GM12878 (cell line): ENCODE measurements around the gene AGAP4.
"Not testable (repeated sequence)": the region's sequence is repeated elsewhere in the genome, so short reads cannot be mapped to it uniquely, and the experiment has no call there.

Experiments used
- CTCF ChIP-seq, 3 experiments: IDR thresholded peaks in 2 of 3; conservative IDR thresholded peaks in 1 of 3; 2 replicates each; pipeline ENCODE4 v1.5.1; 2011; ENCODE audit warnings: low read depth in 3 of 3, low read length in 3 of 3, mild to moderate bottlenecking in 3 of 3, control low read depth in 2 of 3, moderate library complexity in 2 of 3, inconsistent platforms in 1 of 3, mixed read lengths in 1 of 3; ENCODE audit not compliant: control insufficient read depth in 2 of 3, insufficient read depth in 1 of 3; ENCODE audit errors: extremely low read depth in 1 of 3
- EP300 ChIP-seq, 2 experiments: fragments of 150-350 bp in 1 of 2; IDR thresholded peaks; 2 replicates each; pipeline ENCODE4 v1.6.1; 2011 to 2012; ENCODE audit warnings: low read depth in 2 of 2, low read length in 2 of 2, borderline replicate concordance in 1 of 2, improper control_type of control experiment in 1 of 2, inconsistent platforms in 1 of 2; ENCODE audit not compliant: control insufficient read depth in 1 of 2
- MYC ChIP-seq: IDR thresholded peaks from 2 replicates; pipeline ENCODE4 v1.6.1; 2011; ENCODE audit warnings: mild to moderate bottlenecking, low read length, moderate library complexity, inconsistent platforms; ENCODE audit not compliant: insufficient read depth, insufficient replicate concordance, insufficient read length, severe bottlenecking
- POLR2A ChIP-seq: IDR thresholded peaks from 2 replicates; pipeline ENCODE4 v1.6.1; 2011; ENCODE audit warnings: low read depth, mild to moderate bottlenecking, low read length
- RAD51 ChIP-seq: fragments of 450-650 bp; IDR thresholded peaks from 2 replicates; pipeline ENCODE4 v1.6.1; 2016; ENCODE audit warnings: moderate library complexity, mild to moderate bottlenecking, inconsistent platforms
- REST ChIP-seq: IDR thresholded peaks from 2 replicates; pipeline ENCODE4 v1.6.1; 2012; ENCODE audit warnings: mild to moderate bottlenecking, low read depth, low read length
- TAF1 ChIP-seq: IDR thresholded peaks from 2 replicates; pipeline ENCODE4 v1.6.1; 2011; ENCODE audit warnings: mild to moderate bottlenecking, low read depth, low read length, borderline replicate concordance
- TCF7 ChIP-seq: IDR thresholded peaks from 2 replicates; pipeline ENCODE4 v1.6.1; 2014; ENCODE audit warnings: antibody characterized with exemption, borderline replicate concordance
- YY1 ChIP-seq: IDR thresholded peaks from 2 replicates; pipeline ENCODE4 v1.6.1; 2011; ENCODE audit warnings: low read depth, mild to moderate bottlenecking, low read length
- TF ChIP-seq, protein P1 (sequence below): IDR thresholded peaks from 2 replicates; pipeline ENCODE4 v1.6.1; 2012; ENCODE audit warnings: low read depth, low read length, improper control_type of control experiment

GRCh38 chr10:45822918-45823317 lies 24.4 kb downstream of the AGAP4 start:
- not testable (repeated sequence) for TF ChIP-seq POLR2A; CTCF (IDR thresholded peaks at IDR 0.05 in 2 of 3, conservative IDR thresholded peaks at IDR 0.05 in 1 of 3; ENCODE audit: control insufficient read depth in 2 of 3, extremely low read depth in 1 of 3, insufficient read depth in 1 of 3, low read depth in 3 of 3, low read length in 3 of 3); RAD51; MYC; YY1; REST; TAF1; EP300 (IDR thresholded peaks at IDR 0.05; ENCODE audit: borderline replicate concordance in 1 of 2, control insufficient read depth in 1 of 2, low read depth in 2 of 2, low read length in 2 of 2); TCF7
- TF ChIP-seq, protein P1, sequence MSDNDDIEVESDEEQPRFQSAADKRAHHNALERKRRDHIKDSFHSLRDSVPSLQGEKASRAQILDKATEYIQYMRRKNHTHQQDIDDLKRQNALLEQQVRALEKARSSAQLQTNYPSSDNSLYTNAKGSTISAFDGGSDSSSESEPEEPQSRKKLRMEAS: not testable (repeated sequence)
